ENCODE data around the gene PTPRJ.
"Not testable (repeated sequence)": the region's sequence is repeated elsewhere in the genome, so short reads cannot be mapped to it uniquely, and the experiment has no call there.

The PTPRJ gene

GRCh38 chr11:47943721-47944586 is 36.4 kb upstream of the PTPRJ start:
- DNase-seq (ENCODE audit: low read depth) = peak; percentile 26
- TF ChIP-seq CTCF (conservative IDR thresholded peaks at IDR 0.05; ENCODE audit: low read depth, low read length) = no peak
- peak overlapping the region; percentile 29 for H3K4me3 ChIP-seq (ENCODE audit: low read depth, low read length)

DNA sequence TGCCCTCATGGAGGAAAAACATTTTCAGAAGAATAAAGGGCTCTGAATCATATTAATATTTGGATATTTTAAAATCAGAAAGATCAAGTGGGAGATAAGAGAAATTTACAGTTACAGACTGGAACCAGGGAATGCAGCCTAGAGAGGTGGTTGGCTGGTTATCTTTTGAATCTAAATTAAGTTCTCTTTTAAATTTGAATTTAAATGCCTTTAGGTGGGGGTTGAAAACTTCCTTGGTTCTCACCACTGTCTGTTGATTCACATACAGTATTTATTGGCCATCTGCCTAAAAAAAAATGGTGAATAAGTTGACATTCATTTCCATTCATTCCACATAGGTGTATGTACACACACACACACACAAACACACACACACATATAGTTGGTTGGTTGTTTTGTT is 35.7 kb upstream of the PTPRJ start:
- no peak for DNase-seq (ENCODE audit: low read depth)
- no peak overlapping the region for H3K4me3 ChIP-seq (ENCODE audit: low read depth, low read length)
- TF ChIP-seq CTCF (conservative IDR thresholded peaks at IDR 0.05; ENCODE audit: low read depth, low read length) = no peak

DNA sequence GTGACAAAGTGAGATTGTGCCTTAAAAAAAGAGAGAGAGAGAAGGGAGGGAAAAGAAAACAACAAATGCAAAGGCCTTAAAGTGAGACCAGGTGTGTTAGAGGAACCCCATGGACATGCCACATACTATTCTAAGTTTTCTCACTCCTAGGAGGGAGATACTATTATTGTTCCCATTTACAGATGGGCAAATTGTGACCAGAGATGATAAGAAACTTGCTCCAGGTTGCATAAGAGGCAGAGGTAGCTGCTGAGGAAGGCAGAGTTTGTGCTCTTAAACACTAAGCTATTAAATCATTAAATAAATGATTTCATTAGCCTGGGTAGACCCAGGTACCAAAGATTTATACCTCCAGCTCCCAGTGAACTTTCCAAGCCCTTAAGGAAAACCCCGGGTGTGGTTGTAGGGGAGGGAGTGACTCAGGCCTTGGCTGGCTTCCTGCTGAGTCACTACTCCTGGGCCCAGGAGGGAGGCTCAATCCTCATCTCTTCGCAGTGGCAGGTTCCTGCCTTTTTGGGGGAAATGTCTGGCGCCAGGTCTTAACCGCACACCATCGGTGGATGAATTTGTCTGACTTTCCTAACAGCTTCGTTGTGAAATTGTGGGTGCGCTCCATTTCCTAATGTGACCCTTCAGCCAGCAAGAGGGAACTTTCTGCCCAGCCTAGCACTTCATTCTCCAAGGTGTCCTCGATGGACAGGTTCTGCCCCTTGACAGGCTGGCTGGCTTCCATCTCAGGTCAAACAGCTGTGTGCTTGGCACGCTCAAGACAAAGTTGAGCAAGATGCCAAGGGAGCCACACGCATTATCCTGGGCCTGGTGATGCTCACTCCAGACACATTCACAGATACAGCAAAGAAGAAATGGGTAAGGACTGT is 33.4 kb upstream of the PTPRJ start:
- peak; percentile 91 for DNase-seq (ENCODE audit: low read depth)
- no peak for TF ChIP-seq CTCF (conservative IDR thresholded peaks at IDR 0.05; ENCODE audit: low read depth, low read length)
- H3K4me3 ChIP-seq (ENCODE audit: low read depth, low read length) = no peak overlapping the region

DNA sequence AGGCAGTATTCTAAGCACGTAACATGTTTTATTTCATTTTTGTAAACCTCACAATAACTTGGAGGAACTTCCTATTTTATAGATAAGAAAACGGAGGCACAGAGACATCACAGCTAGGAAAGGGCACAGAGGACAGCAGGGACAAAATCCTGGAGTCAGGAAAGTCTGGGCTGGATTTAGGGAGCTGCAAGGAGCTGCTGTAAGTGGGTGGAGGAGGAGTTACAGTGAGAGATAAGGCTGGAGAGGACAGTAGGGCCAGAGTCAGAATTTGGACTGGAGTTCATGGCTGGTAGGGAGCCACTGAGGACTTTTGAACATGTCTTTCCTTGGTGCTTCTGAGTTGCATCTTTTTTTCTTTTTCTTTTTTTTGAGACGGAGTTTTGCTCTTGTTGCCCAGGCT is 32.2 kb upstream of the PTPRJ start:
- no peak for DNase-seq (ENCODE audit: low read depth)
- H3K4me3 ChIP-seq (ENCODE audit: low read depth, low read length) = no peak overlapping the region
- no peak for TF ChIP-seq CTCF (conservative IDR thresholded peaks at IDR 0.05; ENCODE audit: low read depth, low read length)

DNA sequence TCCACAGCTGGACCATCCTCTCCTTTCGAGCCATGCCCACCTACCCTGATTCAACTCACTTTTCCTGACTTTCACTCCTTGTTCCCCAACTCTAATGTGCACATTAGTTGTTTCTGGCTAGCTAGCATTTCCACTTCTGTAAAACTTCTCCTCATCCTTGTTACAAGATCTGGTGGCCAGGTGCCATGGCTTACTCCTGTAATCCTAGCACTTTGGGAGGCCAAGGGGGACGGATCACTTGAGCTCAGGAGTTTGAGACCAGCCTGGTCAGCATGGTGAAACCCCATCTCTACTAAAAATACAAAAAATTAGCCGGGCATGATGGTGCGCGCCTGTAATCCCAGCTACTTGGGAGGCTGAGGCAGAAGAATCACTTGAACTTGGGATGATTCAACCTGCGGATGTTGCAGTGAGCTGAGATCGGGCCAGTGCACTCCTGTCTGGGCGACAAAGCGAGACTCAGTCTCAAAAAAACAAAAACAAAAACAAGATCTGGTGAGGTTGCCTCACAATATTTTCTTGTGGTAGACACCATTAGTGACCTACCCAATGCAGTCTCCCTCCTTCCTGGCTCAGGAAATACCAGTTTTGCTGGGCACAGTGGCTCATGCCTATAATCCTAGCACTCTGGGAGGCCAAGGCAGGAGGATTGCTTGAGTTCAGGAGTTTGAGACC is 31.2 kb upstream of the PTPRJ start:
- not testable (repeated sequence) for H3K4me3 ChIP-seq (ENCODE audit: low read depth, low read length); DNase-seq (ENCODE audit: low read depth)

- TF ChIP-seq CTCF (conservative IDR thresholded peaks at IDR 0.05; ENCODE audit: low read depth, low read length) = no peak
- DNase-seq (ENCODE audit: low read depth) = peak; percentile 84
- no peak overlapping the region for H3K4me3 ChIP-seq (ENCODE audit: low read depth, low read length)
These were observed 30.0 kb upstream of the PTPRJ start for GRCh38 chr11:47950396-47950795.

DNA sequence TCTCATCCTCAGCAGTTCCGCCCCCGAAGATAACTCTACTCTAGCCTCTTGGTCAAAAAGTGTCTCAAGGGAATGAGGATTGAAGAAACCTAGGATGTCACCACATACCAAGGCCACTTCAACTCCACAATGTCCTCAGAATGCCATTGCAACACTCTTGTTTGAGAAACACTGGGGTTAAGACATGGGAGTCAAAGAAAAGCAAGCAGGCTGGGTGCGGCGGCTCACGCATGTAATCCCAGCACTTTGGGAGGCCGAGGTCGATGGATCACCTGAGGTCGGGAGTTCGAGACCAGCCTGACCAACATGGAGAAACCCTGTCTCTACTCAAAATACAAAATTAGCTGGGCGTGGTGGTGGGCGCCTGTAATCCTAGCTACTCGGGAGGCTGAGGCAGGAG is 28.9 kb upstream of the PTPRJ start:
- DNase-seq (ENCODE audit: low read depth); H3K4me3 ChIP-seq (ENCODE audit: low read depth, low read length): not testable (repeated sequence)
